ENCODE results near the gene PPP1R8.

The PPP1R8 gene

DNA sequence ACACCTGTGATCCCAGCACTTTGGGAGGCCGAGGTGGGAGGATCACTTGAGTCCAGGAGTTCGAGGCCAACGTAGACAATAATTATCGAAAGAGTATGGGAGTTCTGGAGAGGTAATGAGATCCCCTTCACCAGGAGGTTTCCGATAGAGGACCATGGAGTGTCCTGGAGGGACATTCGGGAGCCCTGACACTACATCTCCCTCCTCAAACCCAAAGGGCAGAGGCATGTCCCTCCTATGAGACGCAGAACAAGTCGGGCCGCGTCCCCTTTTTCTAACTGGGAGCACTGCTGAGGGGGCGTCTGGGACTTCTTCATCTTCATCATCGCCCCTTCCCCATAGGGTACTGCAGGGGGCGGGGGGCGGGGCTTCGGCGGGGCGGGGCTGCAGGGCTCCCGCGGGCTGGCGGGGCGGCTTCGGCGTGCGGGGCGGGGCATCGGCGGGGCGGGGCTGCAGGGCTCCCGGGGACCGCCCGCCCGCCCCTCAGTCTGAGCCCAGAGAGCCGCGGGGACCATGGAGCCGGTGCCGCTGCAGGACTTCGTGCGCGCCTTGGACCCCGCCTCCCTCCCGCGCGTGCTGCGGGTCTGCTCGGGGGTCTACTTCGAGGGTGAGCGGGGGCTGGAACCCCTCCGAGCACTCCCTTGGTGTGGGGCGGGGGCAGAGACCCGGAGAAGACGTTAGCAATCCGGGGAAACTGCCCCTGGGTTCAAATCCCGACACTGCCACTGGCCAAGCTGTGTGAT, 41.6 kb downstream of the PPP1R8 start, which contains the start of gene THEMIS2:
Gene THEMIS2 (plus strand): TSS at position 486 of the 743 bp plus-strand sequence. CDS start 28 bp downstream, at position 514.
- peak; percentile 57 to 74 for DNase-seq (ENCODE audit: low read depth in 2 of 2)

GRCh38 chr1:27872802-27873551, 42.4 kb downstream of the PPP1R8 start:
- no peak for DNase-seq (ENCODE audit: low read depth in 2 of 2)

GRCh38 chr1:27873671-27874384, 43.2 kb downstream of the PPP1R8 start:
- DNase-seq (ENCODE audit: low read depth in 2 of 2) = no peak

DNA sequence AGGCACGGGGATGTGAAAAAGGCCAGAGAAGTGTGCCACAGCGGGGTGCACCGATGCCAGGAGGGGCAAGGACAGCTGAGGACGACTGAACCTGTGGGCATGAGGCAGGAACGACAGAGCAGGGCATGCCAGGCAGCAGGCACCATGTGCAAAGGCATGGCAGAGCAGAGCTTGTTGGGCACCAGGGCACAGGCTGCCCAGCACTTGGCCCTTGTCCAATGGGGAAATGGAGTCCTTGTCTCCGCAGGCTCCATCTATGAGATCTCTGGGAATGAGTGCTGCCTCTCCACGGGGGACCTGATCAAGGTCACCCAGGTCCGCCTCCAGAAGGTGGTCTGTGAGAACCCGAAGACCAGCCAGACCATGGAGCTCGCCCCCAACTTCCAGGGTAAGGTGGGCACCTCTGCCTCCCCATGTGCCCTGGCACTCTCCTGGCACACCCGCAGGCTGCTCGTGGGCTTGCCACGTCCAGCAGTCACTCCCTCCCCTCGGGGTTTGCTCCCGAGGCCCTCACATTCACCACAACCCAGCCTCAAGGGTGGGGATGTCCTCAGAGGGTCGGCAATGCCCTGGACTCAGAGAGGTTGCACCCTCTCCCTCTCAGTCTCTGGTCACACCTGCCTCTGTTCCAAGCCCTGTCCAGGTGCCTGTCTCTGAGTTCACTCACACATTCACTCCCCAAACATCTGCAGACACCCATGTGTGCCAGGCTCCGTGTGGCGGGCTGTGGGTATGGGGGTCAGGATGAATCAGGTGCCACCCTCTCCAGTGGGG, 45.9 kb downstream of the PPP1R8 start:
- no peak for DNase-seq (ENCODE audit: low read depth in 2 of 2)

- no peak for DNase-seq (ENCODE audit: low read depth in 2 of 2)
Measured at GRCh38 chr1:27877115-27877416, 46.5 kb downstream of the PPP1R8 start.

DNA sequence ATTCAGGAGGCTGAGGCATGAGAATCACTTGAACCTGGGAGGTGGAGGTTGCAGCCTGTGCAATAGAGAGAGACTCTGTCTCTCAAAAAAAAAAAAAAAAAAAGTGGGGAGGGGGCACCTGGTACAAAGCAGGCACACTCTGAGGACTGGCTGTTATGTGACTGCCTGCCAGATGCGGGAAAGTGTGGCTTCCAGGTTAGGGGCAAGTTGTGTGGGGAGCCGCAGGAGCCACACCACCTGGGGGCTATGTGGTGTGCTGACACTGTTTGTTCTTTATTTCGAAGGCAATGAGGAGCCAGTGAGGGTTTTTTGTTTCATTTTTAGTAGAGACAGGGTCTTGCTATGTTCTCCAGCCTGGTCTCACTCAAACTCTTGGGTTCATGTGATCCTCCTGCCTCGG, 47.5 kb downstream of the PPP1R8 start:
- no peak for DNase-seq (ENCODE audit: low read depth in 2 of 2)

DNA sequence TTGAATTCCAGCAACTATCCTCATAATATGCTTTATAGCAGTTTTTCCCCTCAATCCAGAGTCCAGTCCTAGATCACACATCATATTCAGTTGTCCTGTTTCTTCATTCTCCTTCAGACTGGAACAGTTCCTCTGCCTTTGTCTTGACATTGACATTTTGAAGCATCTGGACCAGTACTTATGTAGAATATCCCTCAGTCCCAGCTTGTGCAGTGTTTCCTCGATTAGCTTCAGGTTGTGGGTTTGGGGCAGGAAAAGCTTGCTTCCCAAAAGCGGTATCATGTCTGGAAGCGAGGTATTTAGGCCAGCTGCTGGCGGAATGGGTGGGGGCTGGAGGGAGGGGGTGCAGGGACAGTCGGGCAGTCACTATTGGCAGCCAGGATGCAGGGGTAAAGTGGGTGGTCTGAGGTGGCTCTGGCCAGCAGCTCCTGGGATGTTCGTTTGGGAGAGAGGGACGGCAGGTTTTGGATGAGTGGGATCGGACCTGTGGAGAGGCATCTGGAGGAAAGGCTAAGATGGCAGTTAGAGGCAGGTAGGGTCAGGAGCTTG, 48.3 kb downstream of the PPP1R8 start:
- no peak for DNase-seq (ENCODE audit: low read depth in 2 of 2)

- no peak for DNase-seq (ENCODE audit: low read depth in 2 of 2)
Measured at GRCh38 chr1:27879374-27880082, 48.9 kb downstream of the PPP1R8 start.

- no peak for DNase-seq (ENCODE audit: low read depth in 2 of 2)
Measured at GRCh38 chr1:27882543-27882903, 51.9 kb downstream of the PPP1R8 start.

GRCh38 chr1:27883536-27883935, 53.0 kb downstream of the PPP1R8 start:
- no peak for DNase-seq (ENCODE audit: low read depth in 2 of 2)

DNA sequence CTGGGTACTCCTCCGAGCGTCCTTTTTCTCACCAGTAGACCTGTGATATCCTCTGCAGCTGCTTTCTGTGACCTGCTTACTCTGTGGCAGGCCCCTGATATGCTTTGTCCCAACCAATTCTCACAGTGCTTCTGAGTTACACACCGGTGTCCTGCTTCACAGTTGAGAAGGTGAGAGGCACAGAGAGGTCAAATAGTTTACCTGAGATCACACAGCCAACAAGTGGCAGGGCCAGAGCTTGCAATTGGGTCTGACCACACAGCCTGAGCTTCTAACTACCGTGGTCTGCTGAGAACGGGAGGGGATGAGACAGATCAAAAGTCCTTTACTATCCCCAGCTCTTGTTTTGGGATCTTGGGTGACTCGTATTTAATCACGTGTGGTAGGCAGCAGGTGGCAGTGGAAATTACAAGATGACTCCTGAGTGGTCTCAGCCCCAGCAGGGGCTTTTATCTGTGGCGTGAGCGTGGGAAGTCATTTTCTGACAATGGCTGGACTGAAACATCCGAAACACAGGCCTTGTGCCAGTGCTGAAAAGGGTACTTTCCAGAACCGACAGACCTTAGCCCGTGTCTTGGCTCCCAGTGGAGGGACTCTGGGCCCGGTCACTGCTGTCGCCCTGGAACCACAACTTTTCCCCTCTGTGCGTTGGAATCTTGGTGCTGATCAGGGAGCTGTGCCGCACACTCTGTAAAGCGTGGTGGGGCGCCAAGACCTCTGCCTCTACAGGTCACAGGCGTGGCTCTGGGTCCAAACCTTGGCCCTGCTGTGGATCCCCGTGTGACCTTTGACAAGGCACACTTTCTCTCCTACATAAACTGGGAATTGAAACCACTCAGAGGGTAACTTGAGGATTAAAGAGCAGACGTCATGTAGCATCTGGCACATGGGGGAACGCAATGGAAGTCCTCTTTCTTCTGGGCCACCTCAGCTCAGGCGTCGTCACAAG, 53.7 kb downstream of the PPP1R8 start:
- no peak for DNase-seq (ENCODE audit: low read depth in 2 of 2)

DNA sequence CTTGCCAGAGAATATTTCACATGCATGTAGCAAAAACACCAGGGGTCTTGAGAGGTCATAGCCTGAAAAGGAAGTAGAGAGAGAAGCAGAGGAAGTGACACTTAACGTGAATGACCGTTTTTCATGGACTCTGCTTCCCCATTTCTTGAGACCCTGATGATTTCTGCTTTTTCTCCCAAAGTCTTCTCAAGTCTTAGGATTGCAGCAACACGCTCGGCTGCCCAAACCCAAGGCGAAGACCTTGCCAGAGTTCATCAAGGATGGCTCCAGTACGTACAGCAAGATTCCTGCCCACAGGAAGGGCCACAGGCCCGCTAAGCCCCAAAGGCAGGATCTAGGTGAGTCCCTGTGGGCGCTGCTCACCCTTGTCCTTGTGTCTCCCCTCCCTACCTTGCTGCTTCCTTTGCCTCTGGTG, 54.5 kb downstream of the PPP1R8 start:
- no peak for DNase-seq (ENCODE audit: low read depth in 2 of 2)

DNA sequence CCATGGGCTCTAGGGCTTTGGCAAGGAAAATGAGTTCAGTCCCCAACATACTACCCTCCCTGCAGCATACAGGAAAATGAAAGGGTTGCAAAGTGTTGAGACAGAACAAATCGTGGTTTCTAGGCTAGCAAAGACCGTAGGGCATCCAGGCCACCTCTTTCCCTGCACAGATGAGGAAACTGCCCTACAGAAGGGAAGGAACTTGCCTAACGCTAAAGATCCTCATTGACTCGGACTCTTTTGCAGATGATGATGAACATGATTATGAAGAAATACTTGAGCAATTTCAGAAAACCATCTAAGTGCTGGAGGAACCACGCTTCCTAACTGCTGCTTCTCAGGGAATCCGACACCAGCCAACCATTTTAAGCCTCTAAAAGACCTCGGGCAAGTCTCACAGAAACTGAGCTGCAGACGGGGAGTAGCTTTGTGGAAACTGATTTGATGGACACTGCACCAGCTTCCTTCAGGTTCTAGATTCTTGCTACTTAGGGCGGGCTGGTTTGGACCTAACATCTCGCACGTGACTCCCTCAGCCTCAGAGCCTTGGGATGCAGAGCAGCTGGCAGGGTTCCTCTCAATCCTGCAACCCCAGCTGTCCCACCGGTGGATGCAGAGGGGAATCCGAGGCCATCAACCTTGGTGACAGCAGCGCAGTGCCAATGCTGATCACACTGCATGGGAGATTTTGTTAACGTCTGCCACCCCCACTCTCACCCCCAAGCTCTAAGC, 55.2 kb downstream of the PPP1R8 start:
- DNase-seq (ENCODE audit: low read depth in 2 of 2) = no peak

DNA sequence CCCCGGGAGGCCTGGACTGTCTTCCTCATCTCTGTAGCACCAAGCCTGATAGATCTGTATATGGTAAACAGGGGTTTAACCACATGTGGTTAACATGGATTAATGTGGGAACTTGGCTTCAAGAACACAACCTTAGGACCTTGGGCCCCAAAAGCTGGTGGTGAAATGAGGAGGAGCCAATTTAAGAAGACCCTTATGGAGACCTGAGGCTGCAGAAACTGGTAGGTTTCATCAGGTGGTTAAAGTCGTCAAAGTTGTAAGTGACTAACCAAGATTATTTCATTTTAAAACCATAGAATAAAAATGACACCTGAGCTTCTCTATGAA, 55.7 kb downstream of the PPP1R8 start:
- no peak for DNase-seq (ENCODE audit: low read depth in 2 of 2)

DNA sequence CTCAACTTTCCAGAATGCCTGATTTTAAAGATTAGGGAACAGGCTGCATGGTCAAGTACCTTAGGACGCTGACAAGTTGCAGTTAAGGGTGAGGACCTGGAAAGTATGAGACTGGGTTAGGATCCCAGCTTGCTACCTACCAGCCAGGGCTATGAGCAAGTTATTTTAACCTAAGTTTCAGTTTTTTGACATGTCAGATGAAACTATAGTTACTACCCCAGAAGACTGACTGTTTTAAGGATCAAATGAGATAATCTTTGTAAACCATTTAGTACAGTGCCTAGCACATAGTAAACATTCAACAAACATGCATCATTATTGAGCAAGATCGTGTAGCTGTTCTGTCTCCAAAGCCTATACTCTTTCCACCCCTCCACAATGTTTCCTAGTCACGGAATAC, 56.2 kb downstream of the PPP1R8 start:
- no peak for DNase-seq (ENCODE audit: low read depth in 2 of 2)

- no peak for DNase-seq (ENCODE audit: low read depth in 2 of 2)
Measured at GRCh38 chr1:27887215-27888021, 56.8 kb downstream of the PPP1R8 start.

- no peak for DNase-seq (ENCODE audit: low read depth in 2 of 2)
Measured at GRCh38 chr1:27889506-27889905, 58.9 kb downstream of the PPP1R8 start.

DNA sequence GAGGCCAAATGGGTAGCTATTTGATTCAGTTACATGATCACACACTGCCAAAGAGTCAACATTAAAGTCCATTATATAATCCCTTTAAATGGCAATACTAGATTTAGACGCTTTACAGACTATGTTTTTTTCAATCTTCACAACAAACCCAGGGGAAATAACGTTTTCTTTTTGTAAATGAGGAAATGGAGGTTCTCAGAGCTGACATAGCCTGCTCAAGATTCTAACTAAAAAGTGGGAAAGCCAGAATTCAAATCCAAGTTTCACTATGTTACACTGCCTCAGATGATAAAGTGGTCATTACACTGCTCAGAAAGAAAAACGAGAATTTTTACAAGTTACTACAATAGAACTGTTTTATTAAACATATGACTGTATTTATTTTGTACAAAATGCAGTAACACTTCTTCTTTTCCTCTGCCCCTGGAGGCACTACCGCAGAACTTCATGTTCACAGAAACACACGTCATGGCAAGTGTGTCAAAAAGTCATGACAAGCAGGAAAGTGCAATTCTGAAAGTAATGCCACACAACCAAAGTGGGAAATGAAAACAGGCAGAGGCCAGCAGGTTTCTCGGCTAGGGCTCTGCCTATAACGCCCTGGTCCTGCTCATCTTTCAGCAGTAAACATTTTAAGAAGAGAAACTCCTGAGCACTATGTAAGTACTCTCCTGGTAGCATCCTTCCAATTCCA, 60.8 kb downstream of the PPP1R8 start:
- no peak for DNase-seq (ENCODE audit: low read depth in 2 of 2)

Data from stimulated activated CD8-positive, alpha-beta memory T cell treated with anti-CD3 and anti-CD28 coated beads, Interleukin-2, amount 100 ng/mL, for 1 hour (primary cell).